ENCODE results near the gene UNC13D. TPM values are rescaled to one million over a fixed set of nuclear protein-coding genes. Genes with fewer than 3 reads are reported as not detected.

UNC13D gene
- total and polyA plus RNA-seq, 5 donors from 2014 or later, result 41.6 to 149 (median 46.6) TPM

- H3K27ac Mint-ChIP-seq, result peak overlapping the region; percentile 89 to 97 (median 95)
- no peaks in the 10 kb centered on the region for H3K36me3 Mint-ChIP-seq
- peaks cover 7% of the 10 kb centered on the region for H3K27me3 Mint-ChIP-seq
- Histone ChIP-seq H3K27me3 (ENCODE audit: control insufficient read depth, insufficient read depth, low read length) (no peaks in the 10 kb centered on the region), H3K4me3 (ENCODE audit: low read depth, low read length) (peak overlapping the region; percentile 62), H3K9me3 (ENCODE audit: control insufficient read depth in 2 of 2, low read length in 2 of 2) (no peaks in the 10 kb centered on the region), H3K27ac (ENCODE audit: insufficient read depth, low read length, poor library complexity, severe bottlenecking) (peak overlapping the region; percentile 75), H3K4me1 (ENCODE audit: control insufficient read depth, insufficient read depth, low read length, poor library complexity, severe bottlenecking) (peaks cover 54% of the 10 kb centered on the region), H3K36me3 (ENCODE audit: control insufficient read depth, insufficient read depth, low read length) (peaks cover 5% of the 10 kb centered on the region)
- DNase-seq, result peak in 2 of 3 donors; percentile 16 to 42
- peak overlapping the region; percentile 86 to 96 (median 90) for H3K4me3 Mint-ChIP-seq
- H3K9me3 Mint-ChIP-seq, result no peaks in the 10 kb centered on the region
- ATAC-seq (ENCODE audit: low read depth in 2 of 2), result no peak
- H3K4me1 Mint-ChIP-seq, result peaks cover 0 to 58% (median 21%) of the 10 kb centered on the region in 4 donors
Observed at GRCh38 chr17:75876938-75877751, 32.9 kb upstream of the UNC13D start.

GRCh38 chr17:75876190-75876937 lies 32.2 kb upstream of the UNC13D start:
- H3K27ac Mint-ChIP-seq, result peak overlapping the region; percentile 89 to 97 (median 91)
- no peaks in the 10 kb centered on the region for H3K9me3 Mint-ChIP-seq
- peak overlapping the region; percentile 86 to 96 (median 90) for H3K4me3 Mint-ChIP-seq
- Histone ChIP-seq H3K36me3 (ENCODE audit: control insufficient read depth, insufficient read depth, low read length) (peaks cover 5% of the 10 kb centered on the region), H3K27ac (ENCODE audit: insufficient read depth, low read length, poor library complexity, severe bottlenecking) (peak overlapping the region; percentile 75), H3K4me1 (ENCODE audit: control insufficient read depth, insufficient read depth, low read length, poor library complexity, severe bottlenecking) (peaks cover 55% of the 10 kb centered on the region), H3K4me3 (ENCODE audit: low read depth, low read length) (peak overlapping the region; percentile 62), H3K9me3 (ENCODE audit: control insufficient read depth in 2 of 2, low read length in 2 of 2) (no peaks in the 10 kb centered on the region), H3K27me3 (ENCODE audit: control insufficient read depth, insufficient read depth, low read length) (no peaks in the 10 kb centered on the region)
- H3K4me1 Mint-ChIP-seq, result peaks cover 0 to 59% (median 21%) of the 10 kb centered on the region in 4 donors
- ATAC-seq (ENCODE audit: low read depth in 2 of 2), result peak; percentile 69 to 75
- H3K27me3 Mint-ChIP-seq, result peaks cover 7% of the 10 kb centered on the region
- peak; percentile 61 to 93 (median 73) for DNase-seq
- no peaks in the 10 kb centered on the region for H3K36me3 Mint-ChIP-seq

- Histone ChIP-seq H3K27me3 (ENCODE audit: control insufficient read depth, insufficient read depth, low read length) (no peaks in the 10 kb centered on the region), H3K4me1 (ENCODE audit: control insufficient read depth, insufficient read depth, low read length, poor library complexity, severe bottlenecking) (peaks cover 55% of the 10 kb centered on the region), H3K27ac (ENCODE audit: insufficient read depth, low read length, poor library complexity, severe bottlenecking) (peak overlapping the region; percentile 75), H3K36me3 (ENCODE audit: control insufficient read depth, insufficient read depth, low read length) (peaks cover 5% of the 10 kb centered on the region), H3K9me3 (ENCODE audit: control insufficient read depth in 2 of 2, low read length in 2 of 2) (no peaks in the 10 kb centered on the region), H3K4me3 (ENCODE audit: low read depth, low read length) (peak overlapping the region; percentile 62)
- ATAC-seq (ENCODE audit: low read depth in 2 of 2) (no peak), DNase-seq (no peak)
- Mint-ChIP-seq H3K36me3 (no peaks in the 10 kb centered on the region), H3K27ac (peak overlapping the region; percentile 89 to 97 (median 91)), H3K4me3 (peak overlapping the region; percentile 86 to 96 (median 90)), H3K27me3 (peaks cover 7% of the 10 kb centered on the region), H3K9me3 (no peaks in the 10 kb centered on the region), H3K4me1 (peaks cover 0 to 59% (median 21%) of the 10 kb centered on the region in 4 donors)
Observed at GRCh38 chr17:75875940-75876189, 31.7 kb upstream of the UNC13D start.

- H3K36me3 ChIP-seq (ENCODE audit: control insufficient read depth, insufficient read depth, low read length), result peaks cover 5% of the 10 kb centered on the region
- no peaks in the 10 kb centered on the region for H3K9me3 ChIP-seq (ENCODE audit: control insufficient read depth in 2 of 2, low read length in 2 of 2)
- H3K27ac ChIP-seq (ENCODE audit: insufficient read depth, low read length, poor library complexity, severe bottlenecking), result peak overlapping the region; percentile 75
- peaks cover 55% of the 10 kb centered on the region for H3K4me1 ChIP-seq (ENCODE audit: control insufficient read depth, insufficient read depth, low read length, poor library complexity, severe bottlenecking)
- no peaks in the 10 kb centered on the region for H3K9me3 Mint-ChIP-seq
- H3K4me1 Mint-ChIP-seq, result peaks cover 0 to 62% (median 21%) of the 10 kb centered on the region in 4 donors
- no peak overlapping the region for H3K4me3 ChIP-seq (ENCODE audit: low read depth, low read length)
- DNase-seq (no peak), ATAC-seq (ENCODE audit: low read depth in 2 of 2) (no peak)
- H3K27ac Mint-ChIP-seq, result peak overlapping the region; percentile 89 to 97 (median 91)
- H3K27me3 ChIP-seq (ENCODE audit: control insufficient read depth, insufficient read depth, low read length), result no peaks in the 10 kb centered on the region
- no peaks in the 10 kb centered on the region for H3K36me3 Mint-ChIP-seq
- H3K27me3 Mint-ChIP-seq, result peaks cover 7% of the 10 kb centered on the region
- H3K4me3 Mint-ChIP-seq, result peak overlapping the region; percentile 86 to 96 (median 90)
Observed at GRCh38 chr17:75875182-75875939, 31.2 kb upstream of the UNC13D start.

- H3K27me3 ChIP-seq (ENCODE audit: control insufficient read depth, insufficient read depth, low read length), result no peaks in the 10 kb centered on the region
- peaks cover 5% of the 10 kb centered on the region for H3K36me3 ChIP-seq (ENCODE audit: control insufficient read depth, insufficient read depth, low read length)
- no peaks in the 10 kb centered on the region for H3K36me3 Mint-ChIP-seq
- H3K27ac Mint-ChIP-seq, result peak overlapping the region in 2 of 3 donors; percentile 79 to 97
- ATAC-seq (ENCODE audit: low read depth in 2 of 2), result no peak
- H3K4me1 ChIP-seq (ENCODE audit: control insufficient read depth, insufficient read depth, low read length, poor library complexity, severe bottlenecking), result peaks cover 55% of the 10 kb centered on the region
- no peaks in the 10 kb centered on the region for H3K9me3 ChIP-seq (ENCODE audit: control insufficient read depth in 2 of 2, low read length in 2 of 2)
- no peaks in the 10 kb centered on the region for H3K9me3 Mint-ChIP-seq
- no peak for DNase-seq
- H3K4me3 ChIP-seq (ENCODE audit: low read depth, low read length), result no peak overlapping the region
- H3K4me3 Mint-ChIP-seq, result peak overlapping the region in 3 of 4 donors; percentile 24 to 79 (median 44)
- peak overlapping the region; percentile 75 for H3K27ac ChIP-seq (ENCODE audit: insufficient read depth, low read length, poor library complexity, severe bottlenecking)
- peaks cover 0 to 59% (median 21%) of the 10 kb centered on the region in 4 donors for H3K4me1 Mint-ChIP-seq
- H3K27me3 Mint-ChIP-seq, result peaks cover 7% of the 10 kb centered on the region
Observed at GRCh38 chr17:75874323-75875181, 30.3 kb upstream of the UNC13D start.

- H3K27me3 Mint-ChIP-seq, result peaks cover under 1% of the 10 kb centered on the region
- no peaks in the 10 kb centered on the region for H3K36me3 Mint-ChIP-seq
- no peaks in the 10 kb centered on the region for H3K9me3 Mint-ChIP-seq
- Histone ChIP-seq H3K4me3 (ENCODE audit: low read depth, low read length) (no peak overlapping the region), H3K9me3 (ENCODE audit: control insufficient read depth in 2 of 2, low read length in 2 of 2) (no peaks in the 10 kb centered on the region), H3K4me1 (ENCODE audit: control insufficient read depth, insufficient read depth, low read length, poor library complexity, severe bottlenecking) (peaks cover 54% of the 10 kb centered on the region), H3K36me3 (ENCODE audit: control insufficient read depth, insufficient read depth, low read length) (peaks cover 5% of the 10 kb centered on the region), H3K27ac (ENCODE audit: insufficient read depth, low read length, poor library complexity, severe bottlenecking) (peak overlapping the region; percentile 71), H3K27me3 (ENCODE audit: control insufficient read depth, insufficient read depth, low read length) (no peaks in the 10 kb centered on the region)
- no peak for ATAC-seq (ENCODE audit: low read depth in 2 of 2)
- H3K27ac Mint-ChIP-seq, result peak overlapping the region; percentile 79 to 97 (median 88)
- peak overlapping the region in 3 of 4 donors; percentile 24 to 75 (median 47) for H3K4me3 Mint-ChIP-seq
- DNase-seq, result no peak
- H3K4me1 Mint-ChIP-seq, result peaks cover 0 to 56% (median 20%) of the 10 kb centered on the region in 4 donors
Observed at GRCh38 chr17:75873587-75874322, 29.6 kb upstream of the UNC13D start.

Measured in CD4-positive, CD25-positive, alpha-beta regulatory T cell (primary cell).